MM.1S (cell line): ENCODE results near the gene U2AF1L4.

Experiments used
- DNase-seq: peaks from one replicate; pipeline ENCODE4 v3.0.0-alpha.2; 2015
- H2AFZ ChIP-seq: fragments of 300-600 bp; sonication (generic); 2 replicates; pipeline ENCODE4 v1.6.0; 2016; ENCODE audit warnings: antibody characterized with exemption, low read length
- H3F3A ChIP-seq: fragments of 300-600 bp; sonication (generic); 2 replicates; pipeline ENCODE4 v1.6.1; 2016; ENCODE audit warnings: mild to moderate bottlenecking, antibody characterized with exemption, low read length, moderate library complexity, mixed read lengths; ENCODE audit not compliant: insufficient read depth
- H3K27ac ChIP-seq: fragments of 300-600 bp; sonication (generic); 2 replicates; pipeline ENCODE4 v1.5.1; 2016; ENCODE audit warnings: mild to moderate bottlenecking, low read length
- H3K27me3 ChIP-seq: fragments of 300-600 bp; sonication (generic); replicated peaks from 2 replicates; pipeline ENCODE4 v1.6.0; 2016; ENCODE audit warnings: low read length; ENCODE audit not compliant: insufficient read depth
- H3K36me3 ChIP-seq: fragments of 300-600 bp; sonication (generic); replicated peaks from 2 replicates; pipeline ENCODE4 v1.6.1; 2016; ENCODE audit warnings: mild to moderate bottlenecking, low read length, mixed read lengths; ENCODE audit not compliant: insufficient read depth
- H3K4me1 ChIP-seq: fragments of 300-600 bp; sonication (generic); 2 replicates; pipeline ENCODE4 v1.6.1; 2016; ENCODE audit warnings: low read length, mixed read lengths
- H3K4me2 ChIP-seq: fragments of 300-600 bp; sonication (generic); 2 replicates; pipeline ENCODE4 v1.6.0; 2016; ENCODE audit warnings: low read depth, low read length
- H3K4me3 ChIP-seq: fragments of 300-600 bp; sonication (generic); 2 replicates; pipeline ENCODE4 v1.5.1; 2016; ENCODE audit warnings: low read length, mixed read lengths
- H3K79me2 ChIP-seq: fragments of 300-600 bp; sonication (generic); 2 replicates; pipeline ENCODE4 v1.6.1; 2016; ENCODE audit warnings: mixed run types, low read length, mixed read lengths
- H3K9ac ChIP-seq: fragments of 300-600 bp; sonication (generic); 2 replicates; pipeline ENCODE4 v1.6.1; 2016; ENCODE audit warnings: low read length, mixed read lengths
- H3K9me2 ChIP-seq: fragments of 300-600 bp; sonication (generic); replicated peaks from 2 replicates; pipeline ENCODE4 v1.6.1; 2016; ENCODE audit warnings: mild to moderate bottlenecking, low read length, mixed read lengths; ENCODE audit not compliant: insufficient read depth
- H3K9me3 ChIP-seq: fragments of 300-600 bp; sonication (generic); replicated peaks from 2 replicates; pipeline ENCODE4 v1.6.1; 2016; ENCODE audit warnings: mild to moderate bottlenecking, low read length, mixed read lengths; ENCODE audit not compliant: insufficient read depth
- H4K20me1 ChIP-seq: fragments of 300-600 bp; sonication (generic); 2 replicates; pipeline ENCODE4 v1.6.1; 2016; ENCODE audit warnings: mild to moderate bottlenecking, low read length, moderate library complexity, mixed read lengths; ENCODE audit not compliant: insufficient read depth
- EZH2 ChIP-seq: fragments of 300-600 bp; sonication (generic); optimal IDR thresholded peaks from 2 replicates; pipeline ENCODE3; 2017; ENCODE audit warnings: low read depth, mild to moderate bottlenecking, antibody characterized with exemption, low read length, mixed read lengths
- EZH2phosphoT487 ChIP-seq: fragments of 300-600 bp; sonication (generic); IDR thresholded peaks from 2 replicates; pipeline ENCODE4 v1.6.1; 2018; ENCODE audit warnings: antibody characterized with exemption, low read length
- TF ChIP-seq, protein P1 (sequence below): fragments of 300-600 bp; sonication (generic); IDR thresholded peaks from 2 replicates; pipeline ENCODE4 v1.5.1; 2016; ENCODE audit warnings: antibody characterized with exemption, low read length, mixed read lengths

U2AF1L4 gene

DNA sequence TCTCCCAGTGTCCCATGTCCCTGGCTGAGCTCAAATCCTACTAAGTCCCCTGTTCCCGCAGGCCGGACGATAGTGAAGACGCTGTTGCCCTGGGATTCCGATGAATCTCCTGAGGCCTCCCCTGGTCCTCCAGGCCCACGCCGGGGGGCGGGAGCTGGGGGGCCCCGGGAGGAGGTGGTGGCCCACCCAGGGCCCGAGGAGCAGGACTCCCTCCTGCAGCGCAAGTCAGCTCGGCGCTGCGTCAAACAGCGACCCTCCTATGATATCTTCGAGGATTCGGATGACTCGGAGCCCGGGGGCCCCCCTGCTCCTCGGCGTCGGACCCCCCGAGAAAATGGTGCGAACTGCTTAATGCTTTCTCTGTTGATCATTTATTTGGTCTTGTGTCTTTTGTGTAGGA, 21.5 kb downstream of the U2AF1L4 start:
- H2AFZ ChIP-seq = no peak overlapping the region
- H3K36me3 ChIP-seq = peaks cover 7% of the 10 kb centered on the region; the same call in 1 of the 2 replicates
- TF ChIP-seq, protein P1, sequence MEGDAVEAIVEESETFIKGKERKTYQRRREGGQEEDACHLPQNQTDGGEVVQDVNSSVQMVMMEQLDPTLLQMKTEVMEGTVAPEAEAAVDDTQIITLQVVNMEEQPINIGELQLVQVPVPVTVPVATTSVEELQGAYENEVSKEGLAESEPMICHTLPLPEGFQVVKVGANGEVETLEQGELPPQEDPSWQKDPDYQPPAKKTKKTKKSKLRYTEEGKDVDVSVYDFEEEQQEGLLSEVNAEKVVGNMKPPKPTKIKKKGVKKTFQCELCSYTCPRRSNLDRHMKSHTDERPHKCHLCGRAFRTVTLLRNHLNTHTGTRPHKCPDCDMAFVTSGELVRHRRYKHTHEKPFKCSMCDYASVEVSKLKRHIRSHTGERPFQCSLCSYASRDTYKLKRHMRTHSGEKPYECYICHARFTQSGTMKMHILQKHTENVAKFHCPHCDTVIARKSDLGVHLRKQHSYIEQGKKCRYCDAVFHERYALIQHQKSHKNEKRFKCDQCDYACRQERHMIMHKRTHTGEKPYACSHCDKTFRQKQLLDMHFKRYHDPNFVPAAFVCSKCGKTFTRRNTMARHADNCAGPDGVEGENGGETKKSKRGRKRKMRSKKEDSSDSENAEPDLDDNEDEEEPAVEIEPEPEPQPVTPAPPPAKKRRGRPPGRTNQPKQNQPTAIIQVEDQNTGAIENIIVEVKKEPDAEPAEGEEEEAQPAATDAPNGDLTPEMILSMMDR = no peak
- no peak for TF ChIP-seq EZH2
- no peak for TF ChIP-seq EZH2phosphoT487
- 0 out of 2 replicates have a peak, but pooled peaks cover 4% of the 10 kb centered on the region for H3K4me1 ChIP-seq
- H3K79me2 ChIP-seq = peaks cover 35% of the 10 kb centered on the region
- no peak overlapping the region for H3K4me3 ChIP-seq
- H3K27ac ChIP-seq = no peak overlapping the region
- no peaks in the 10 kb centered on the region for H3F3A ChIP-seq
- no peaks in the 10 kb centered on the region for H3K9me2 ChIP-seq
- no peak for DNase-seq
- no peaks in the 10 kb centered on the region for H4K20me1 ChIP-seq
- H3K9ac ChIP-seq = no peak overlapping the region
- H3K9me3 ChIP-seq = no peaks in the 10 kb centered on the region
- no peaks in the 10 kb centered on the region for H3K27me3 ChIP-seq
- H3K4me2 ChIP-seq = no peak overlapping the region

DNA sequence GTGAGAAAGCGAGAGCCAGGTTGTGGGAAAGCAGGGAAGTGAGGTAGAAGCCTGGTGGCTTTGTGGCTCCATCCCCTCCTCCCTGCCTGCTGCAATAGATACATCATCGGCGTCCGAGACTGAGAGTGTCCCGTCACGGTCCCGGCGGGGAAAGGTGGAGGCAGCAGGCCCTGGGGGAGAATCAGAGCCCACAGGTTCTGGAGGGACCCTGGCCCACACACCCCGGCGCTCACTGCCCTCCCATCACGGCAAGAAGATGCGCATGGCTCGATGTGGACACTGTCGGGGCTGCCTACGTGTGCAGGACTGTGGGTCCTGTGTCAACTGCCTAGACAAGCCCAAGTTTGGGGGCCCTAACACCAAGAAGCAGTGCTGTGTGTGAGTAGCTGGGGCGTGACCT, 22.3 kb downstream of the U2AF1L4 start:
- Histone ChIP-seq H3K9ac (no peak overlapping the region), H3K4me3 (no peak overlapping the region), H3K27ac (no peak overlapping the region), H3F3A (no peaks in the 10 kb centered on the region), H3K4me1 (0 out of 2 replicates have a peak, but pooled peaks cover 4% of the 10 kb centered on the region), H4K20me1 (no peaks in the 10 kb centered on the region), H3K9me3 (no peaks in the 10 kb centered on the region), H2AFZ (no peak overlapping the region), H3K27me3 (no peaks in the 10 kb centered on the region), H3K4me2 (no peak overlapping the region), H3K9me2 (no peaks in the 10 kb centered on the region), H3K79me2 (peaks cover 40% of the 10 kb centered on the region), H3K36me3 (peaks cover 7% of the 10 kb centered on the region; the same call in 1 of the 2 replicates)
- TF ChIP-seq EZH2phosphoT487 (no peak), EZH2 (no peak)
- TF ChIP-seq, protein P1 = no peak
- no peak for DNase-seq

DNA sequence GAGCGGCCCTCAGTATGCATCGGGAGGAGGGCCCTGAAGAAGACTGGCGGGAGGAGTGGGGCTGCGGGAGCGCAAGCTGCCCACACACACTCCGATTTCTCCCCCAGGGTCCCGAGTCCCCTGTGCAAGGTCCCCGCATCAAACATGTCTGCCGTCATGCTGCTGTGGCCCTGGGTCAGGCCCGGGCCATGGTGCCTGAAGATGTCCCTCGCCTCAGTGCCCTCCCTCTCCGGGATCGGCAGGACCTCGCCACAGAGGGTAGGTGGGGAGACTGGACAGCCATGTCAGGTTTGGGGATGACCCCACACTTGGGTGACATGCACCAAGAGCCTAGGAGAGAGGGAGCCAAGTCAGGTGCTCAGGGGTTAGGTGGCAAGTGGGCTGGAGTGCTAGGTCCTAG, 22.8 kb downstream of the U2AF1L4 start:
- H3K27ac ChIP-seq = no peak overlapping the region
- no peaks in the 10 kb centered on the region for H3K27me3 ChIP-seq

More for the DNA sequence above, 22.8 kb downstream of the U2AF1L4 start:
- H3K4me2 ChIP-seq = no peak overlapping the region
- no peak overlapping the region for H3K4me3 ChIP-seq
- no peak overlapping the region for H3K9ac ChIP-seq
- no peaks in the 10 kb centered on the region for H3F3A ChIP-seq
- no peak for DNase-seq
- no peak for TF ChIP-seq EZH2
- TF ChIP-seq, protein P1 = no peak
- no peak for TF ChIP-seq EZH2phosphoT487
- 0 out of 2 replicates have a peak, but pooled peaks cover 4% of the 10 kb centered on the region for H3K4me1 ChIP-seq
- H3K79me2 ChIP-seq = peaks cover 40% of the 10 kb centered on the region
- H3K9me3 ChIP-seq = no peaks in the 10 kb centered on the region
- no peaks in the 10 kb centered on the region for H3K9me2 ChIP-seq
- no peaks in the 10 kb centered on the region for H4K20me1 ChIP-seq
- peaks cover 7% of the 10 kb centered on the region; the same call in 1 of the 2 replicates for H3K36me3 ChIP-seq
- no peak overlapping the region for H2AFZ ChIP-seq
